ENCODE results near the gene PPP1R3E. TPM values are rescaled to one million over a fixed set of nuclear protein-coding genes. Genes with fewer than 3 reads are reported as not detected.

PPP1R3E gene
- polyA plus RNA-seq, 1 donor = 27.3 TPM

DNA sequence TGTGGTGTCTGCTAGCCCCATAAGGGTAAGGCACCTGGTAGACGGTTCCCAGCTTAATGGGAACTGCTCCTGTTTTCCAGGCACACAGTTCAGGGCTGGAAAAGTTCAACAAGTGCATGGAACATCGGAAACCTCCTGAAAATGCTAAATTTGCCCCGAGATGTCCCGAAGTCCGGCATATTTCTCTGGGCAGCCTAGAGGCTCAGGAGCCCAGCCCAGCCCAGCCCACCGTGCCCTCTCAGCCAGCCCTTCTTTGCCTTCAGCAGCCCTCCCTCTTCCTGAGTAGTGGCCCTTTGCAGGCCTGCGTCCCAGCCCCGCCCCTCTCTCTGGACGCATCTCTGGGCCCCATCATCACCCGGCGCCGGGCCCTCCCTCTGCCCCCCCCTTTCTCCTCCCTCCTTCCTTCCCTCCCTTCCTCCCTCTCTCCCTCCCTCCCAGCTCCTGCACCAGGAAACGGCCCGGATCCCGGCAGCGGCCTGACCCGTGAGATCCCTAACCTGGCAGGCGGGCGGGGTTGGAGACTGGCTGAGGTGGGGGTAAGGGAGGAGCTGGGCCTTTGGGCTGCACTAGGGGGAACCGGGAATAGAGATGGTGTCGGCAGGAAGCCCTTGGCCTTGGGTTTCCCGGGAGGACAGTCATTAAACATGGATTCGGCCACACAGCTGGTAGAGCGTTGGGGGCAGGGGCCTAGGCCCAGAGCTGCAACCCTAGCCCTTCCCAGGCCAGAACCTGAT lies 3.9 kb upstream of the PPP1R3E start, which contains the start of gene BCL2L2:
BCL2L2 (plus strand) TSS at position 422 of the 734 bp plus-strand sequence. CDS start 935 bp downstream, outside the sequence.
- H3K4me1 ChIP-seq (ENCODE audit: control insufficient read depth, insufficient read depth, low read length) = peaks cover 25% of the 10 kb centered on the region
- DNase-seq = peak; percentile 94 to 97
- peak within 1 kb of the TSS; percentile 91 for H3K4me3 ChIP-seq (ENCODE audit: low read length)
- H3K27ac ChIP-seq (ENCODE audit: low read length) = peak within 1 kb of the TSS; percentile 94
- H3K36me3 ChIP-seq (ENCODE audit: control insufficient read depth, insufficient read depth, low read length) = peaks cover 37% of the 10 kb centered on the region
- WGBS (ENCODE audit: insufficient coverage, low lambda C conversion rate) = 0% methylated on average over 1 of the region's 24 CpGs
- H3K9me3 ChIP-seq (ENCODE audit: control insufficient read depth, low read depth, low read length) = no peaks in the 10 kb centered on the region
- H3K27me3 ChIP-seq (ENCODE audit: control insufficient read depth, insufficient read depth, low read length) = no peaks in the 10 kb centered on the region

- no peak for DNase-seq
- WGBS (ENCODE audit: insufficient coverage, low lambda C conversion rate) = no CpG with 5 or more reads among the region's 25 CpGs
Measured at GRCh38 chr14:23301969-23302289, 730 bp downstream of the PPP1R3E start.

GRCh38 chr14:23301288-23301968 lies 1.2 kb downstream of the PPP1R3E start:
- H3K9me3 ChIP-seq (ENCODE audit: control insufficient read depth, low read depth, low read length) = no peaks in the 10 kb centered on the region
- H3K27me3 ChIP-seq (ENCODE audit: control insufficient read depth, insufficient read depth, low read length) = no peaks in the 10 kb centered on the region
- H3K27ac ChIP-seq (ENCODE audit: low read length) = peak overlapping the region; percentile 99
- peaks cover 15% of the 10 kb centered on the region for H3K4me1 ChIP-seq (ENCODE audit: control insufficient read depth, insufficient read depth, low read length)
- H3K4me3 ChIP-seq (ENCODE audit: low read length) = peak overlapping the region; percentile 70
- peaks cover 16% of the 10 kb centered on the region for H3K36me3 ChIP-seq (ENCODE audit: control insufficient read depth, insufficient read depth, low read length)
- WGBS (ENCODE audit: insufficient coverage, low lambda C conversion rate) = 0% methylated on average over 2 of the region's 87 CpGs
- peak; percentile 100 for DNase-seq

More at GRCh38 chr14:23301969-23302289, 730 bp downstream of the PPP1R3E start:
- Histone ChIP-seq H3K36me3 (ENCODE audit: control insufficient read depth, insufficient read depth, low read length) (peaks cover 16% of the 10 kb centered on the region), H3K4me1 (ENCODE audit: control insufficient read depth, insufficient read depth, low read length) (peaks cover 15% of the 10 kb centered on the region), H3K4me3 (ENCODE audit: low read length) (peak overlapping the region; percentile 45), H3K27me3 (ENCODE audit: control insufficient read depth, insufficient read depth, low read length) (no peaks in the 10 kb centered on the region), H3K9me3 (ENCODE audit: control insufficient read depth, low read depth, low read length) (no peaks in the 10 kb centered on the region), H3K27ac (ENCODE audit: low read length) (peak overlapping the region; percentile 97)

DNA sequence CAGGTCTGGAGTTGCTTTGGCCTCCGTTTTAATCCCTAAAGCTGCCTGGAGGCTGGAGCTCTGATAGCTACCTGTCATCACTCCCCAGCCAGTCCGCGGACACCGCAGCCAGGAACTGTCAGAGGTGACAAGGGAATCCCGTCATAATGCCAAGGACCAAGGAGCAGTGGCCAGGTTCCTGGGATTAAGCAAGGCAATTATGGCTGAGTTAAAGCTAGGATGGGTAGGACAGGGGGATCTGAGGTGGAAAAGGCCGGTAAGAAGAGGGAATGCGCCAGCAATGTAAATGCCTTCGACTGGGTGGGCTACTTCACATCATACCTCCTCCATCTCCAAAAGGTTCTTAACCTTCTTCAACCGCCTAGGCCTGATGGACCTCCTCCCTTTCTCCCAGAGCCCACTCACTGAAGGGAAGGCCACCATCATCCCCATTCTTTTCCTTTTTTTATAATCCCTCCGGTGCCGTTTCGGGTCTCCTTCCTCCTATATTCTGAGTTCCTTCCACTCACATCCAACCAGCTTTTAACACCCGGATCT lies 1.9 kb downstream of the PPP1R3E start:
- 0% methylated on average over 1 of the region's 13 CpGs for WGBS (ENCODE audit: insufficient coverage, low lambda C conversion rate)
- peak overlapping the region; percentile 99 for H3K27ac ChIP-seq (ENCODE audit: low read length)
- H3K4me1 ChIP-seq (ENCODE audit: control insufficient read depth, insufficient read depth, low read length) = peaks cover 13% of the 10 kb centered on the region
- peak overlapping the region; percentile 70 for H3K4me3 ChIP-seq (ENCODE audit: low read length)
- no peaks in the 10 kb centered on the region for H3K9me3 ChIP-seq (ENCODE audit: control insufficient read depth, low read depth, low read length)
- peak; percentile 40 to 72 for DNase-seq
- H3K27me3 ChIP-seq (ENCODE audit: control insufficient read depth, insufficient read depth, low read length) = no peaks in the 10 kb centered on the region
- peaks cover 16% of the 10 kb centered on the region for H3K36me3 ChIP-seq (ENCODE audit: control insufficient read depth, insufficient read depth, low read length)

- Histone ChIP-seq H3K27ac (ENCODE audit: low read length) (peak overlapping the region; percentile 99), H3K27me3 (ENCODE audit: control insufficient read depth, insufficient read depth, low read length) (no peaks in the 10 kb centered on the region), H3K36me3 (ENCODE audit: control insufficient read depth, insufficient read depth, low read length) (peaks cover 16% of the 10 kb centered on the region), H3K9me3 (ENCODE audit: control insufficient read depth, low read depth, low read length) (no peaks in the 10 kb centered on the region), H3K4me3 (ENCODE audit: low read length) (peak overlapping the region; percentile 70), H3K4me1 (ENCODE audit: control insufficient read depth, insufficient read depth, low read length) (peaks cover 11% of the 10 kb centered on the region)
- no CpG with 5 or more reads among the region's 10 CpGs for WGBS (ENCODE audit: insufficient coverage, low lambda C conversion rate)
- DNase-seq = no peak
Measured at GRCh38 chr14:23299986-23300686, 2.5 kb downstream of the PPP1R3E start.

DNA sequence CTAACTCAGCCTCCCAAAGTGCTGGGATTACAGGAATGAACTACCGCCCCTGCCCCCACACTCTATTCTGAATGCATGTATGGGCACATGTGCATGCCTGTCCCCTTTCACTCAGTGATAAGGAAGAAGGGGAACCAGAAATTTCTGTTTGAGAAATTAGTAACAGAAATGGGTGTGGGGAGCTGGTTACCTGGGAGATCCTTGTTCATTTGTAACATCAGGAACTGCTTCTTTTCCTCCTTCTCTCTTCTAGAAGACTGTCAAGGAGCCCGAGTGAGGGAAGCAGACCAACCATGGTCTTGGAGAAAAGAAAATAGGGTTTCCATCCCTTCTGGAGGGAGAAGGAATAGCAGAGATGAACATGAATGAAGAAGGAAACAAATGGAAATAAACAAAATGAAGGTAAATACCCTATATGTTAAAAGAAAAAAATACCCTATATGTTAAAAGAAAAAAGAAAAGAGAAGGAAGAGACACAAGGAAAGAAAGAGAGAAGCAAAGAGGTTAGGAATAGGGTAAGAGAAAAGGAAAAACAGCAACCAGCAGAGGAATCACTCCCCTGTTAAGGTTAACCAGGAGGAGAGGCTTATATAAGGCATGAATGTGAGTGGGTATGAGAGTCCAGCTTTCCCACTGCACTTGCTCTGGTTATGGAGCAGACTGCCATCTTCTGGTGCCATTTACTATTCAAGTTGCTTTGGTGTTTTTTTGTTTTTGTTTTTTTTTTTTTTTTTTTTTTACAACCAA lies 3.3 kb downstream of the PPP1R3E start:
- no CpG with 5 or more reads among the region's 2 CpGs for WGBS (ENCODE audit: insufficient coverage, low lambda C conversion rate)
- DNase-seq = peak; percentile 54 to 59
- Histone ChIP-seq H3K9me3 (ENCODE audit: control insufficient read depth, low read depth, low read length) (no peaks in the 10 kb centered on the region), H3K36me3 (ENCODE audit: control insufficient read depth, insufficient read depth, low read length) (peaks cover 16% of the 10 kb centered on the region), H3K4me1 (ENCODE audit: control insufficient read depth, insufficient read depth, low read length) (peaks cover 13% of the 10 kb centered on the region), H3K27ac (ENCODE audit: low read length) (peak overlapping the region; percentile 8), H3K27me3 (ENCODE audit: control insufficient read depth, insufficient read depth, low read length) (peaks cover under 1% of the 10 kb centered on the region), H3K4me3 (ENCODE audit: low read length) (no peak overlapping the region)

DNA sequence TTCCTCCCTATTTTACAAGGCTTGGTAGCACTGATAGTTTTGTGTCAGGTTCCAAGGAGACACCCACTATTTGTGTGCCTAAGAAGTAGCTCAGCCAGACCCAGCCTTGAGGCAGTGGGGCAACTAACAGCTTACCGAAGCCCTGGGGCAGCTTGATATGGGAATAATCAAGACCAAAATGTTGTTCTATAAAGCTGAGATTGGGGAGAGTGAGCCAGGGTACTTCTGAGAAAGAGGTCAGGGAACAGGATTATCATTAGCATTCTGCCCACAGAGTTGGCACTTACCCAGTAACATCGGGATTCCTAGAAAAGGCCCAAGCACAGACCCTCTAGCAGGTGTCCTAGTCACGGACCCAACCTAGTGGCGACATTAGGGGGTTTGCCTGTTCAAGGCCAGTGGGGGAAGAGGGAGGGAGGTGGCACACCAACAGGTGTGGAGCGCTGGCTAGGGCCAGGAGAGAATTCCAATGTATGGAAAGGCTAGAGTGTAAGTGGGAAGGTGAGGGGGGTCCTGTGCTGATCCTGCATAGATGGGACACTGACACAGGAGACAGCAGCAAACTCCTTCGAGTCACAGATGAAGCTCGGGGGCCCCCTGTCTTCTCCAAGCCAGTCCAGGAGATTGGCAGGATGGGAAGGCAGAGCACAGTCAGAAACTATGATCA lies 4.9 kb downstream of the PPP1R3E start:
- no peaks in the 10 kb centered on the region for H3K9me3 ChIP-seq (ENCODE audit: control insufficient read depth, low read depth, low read length)
- DNase-seq = no peak
- peaks cover 13% of the 10 kb centered on the region for H3K4me1 ChIP-seq (ENCODE audit: control insufficient read depth, insufficient read depth, low read length)
- peaks cover 16% of the 10 kb centered on the region for H3K36me3 ChIP-seq (ENCODE audit: control insufficient read depth, insufficient read depth, low read length)
- WGBS (ENCODE audit: insufficient coverage, low lambda C conversion rate) = 93% methylated on average over 2 of the region's 7 CpGs
- peaks cover 8% of the 10 kb centered on the region for H3K27me3 ChIP-seq (ENCODE audit: control insufficient read depth, insufficient read depth, low read length)
- H3K4me3 ChIP-seq (ENCODE audit: low read length) = no peak overlapping the region
- H3K27ac ChIP-seq (ENCODE audit: low read length) = no peak overlapping the region

DNA sequence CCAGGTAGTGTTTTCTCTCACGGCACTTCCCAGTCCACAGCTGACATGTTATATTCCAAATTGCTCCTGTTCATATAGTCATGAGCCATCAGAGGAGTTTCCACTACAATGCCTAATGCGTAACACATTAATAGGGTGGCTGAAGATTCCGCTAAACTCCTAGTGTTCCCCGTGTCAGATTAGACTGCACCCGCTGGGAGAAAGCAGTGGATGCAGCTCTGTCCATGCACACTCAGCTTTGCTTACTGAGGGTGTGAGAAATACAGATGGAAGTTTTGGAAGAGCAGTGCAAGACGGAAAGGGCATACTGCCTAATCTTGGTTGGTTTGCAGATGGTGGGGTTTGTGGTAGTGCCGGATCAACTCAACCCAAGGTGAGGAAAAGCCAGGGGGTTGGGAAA lies 5.6 kb downstream of the PPP1R3E start:
- Histone ChIP-seq H3K36me3 (ENCODE audit: control insufficient read depth, insufficient read depth, low read length) (peaks cover 16% of the 10 kb centered on the region), H3K4me1 (ENCODE audit: control insufficient read depth, insufficient read depth, low read length) (peaks cover 13% of the 10 kb centered on the region), H3K4me3 (ENCODE audit: low read length) (no peak overlapping the region), H3K9me3 (ENCODE audit: control insufficient read depth, low read depth, low read length) (no peaks in the 10 kb centered on the region), H3K27me3 (ENCODE audit: control insufficient read depth, insufficient read depth, low read length) (peaks cover 8% of the 10 kb centered on the region), H3K27ac (ENCODE audit: low read length) (no peak overlapping the region)
- no peak for DNase-seq
- no CpG with 5 or more reads among the region's 7 CpGs for WGBS (ENCODE audit: insufficient coverage, low lambda C conversion rate)

DNA sequence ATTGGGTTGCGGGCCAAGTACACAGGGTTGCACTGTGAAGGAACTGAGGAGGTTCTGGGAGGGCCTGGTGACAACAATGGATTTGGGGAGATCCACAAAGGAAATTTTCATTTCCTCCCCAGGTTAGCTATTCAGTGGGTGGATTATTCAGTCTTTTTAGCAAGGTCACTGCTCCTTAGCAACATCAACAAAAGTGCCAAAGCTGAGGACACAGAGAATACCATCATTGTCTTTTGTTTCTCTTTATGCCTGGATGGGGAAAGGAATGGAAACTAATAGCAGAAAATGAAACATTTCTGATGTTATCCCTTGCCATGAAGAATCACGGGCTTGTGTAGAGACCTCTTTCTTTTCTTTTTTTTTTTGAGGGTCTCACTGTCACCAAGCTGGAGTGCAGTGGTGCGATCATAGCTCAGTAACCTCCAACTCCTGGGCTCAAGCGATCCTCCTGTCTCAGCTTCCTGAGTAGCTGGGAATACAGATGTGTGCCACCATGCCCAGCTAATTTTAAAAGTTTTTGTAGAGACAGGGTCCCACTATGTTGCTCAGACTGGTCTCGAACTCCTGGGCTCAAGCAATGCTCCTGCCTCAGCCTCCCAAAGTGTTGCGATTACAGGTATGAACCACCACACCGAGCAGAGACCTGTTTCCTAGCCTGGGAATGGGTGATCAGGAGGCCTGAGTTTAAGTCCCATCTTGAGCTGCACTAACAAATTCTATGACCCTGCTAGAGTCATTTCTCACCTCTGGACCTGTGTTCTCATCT lies 6.5 kb downstream of the PPP1R3E start:
- no peak for DNase-seq
- H3K9me3 ChIP-seq (ENCODE audit: control insufficient read depth, low read depth, low read length) = no peaks in the 10 kb centered on the region
- no CpG with 5 or more reads among the region's 7 CpGs for WGBS (ENCODE audit: insufficient coverage, low lambda C conversion rate)
- no peak overlapping the region for H3K27ac ChIP-seq (ENCODE audit: low read length)
- peaks cover 13% of the 10 kb centered on the region for H3K4me1 ChIP-seq (ENCODE audit: control insufficient read depth, insufficient read depth, low read length)
- no peak overlapping the region for H3K4me3 ChIP-seq (ENCODE audit: low read length)
- peaks cover 8% of the 10 kb centered on the region for H3K27me3 ChIP-seq (ENCODE audit: control insufficient read depth, insufficient read depth, low read length)
- H3K36me3 ChIP-seq (ENCODE audit: control insufficient read depth, insufficient read depth, low read length) = peaks cover 16% of the 10 kb centered on the region

All from large intestine (tissue), 3 donors.